CD14-positive monocyte (primary cell): ENCODE measurements around the gene ARHGEF40. TPM values are rescaled to one million over a fixed set of nuclear protein-coding genes. Genes with fewer than 3 reads are reported as not detected.
A peak's percentile ranks its signal among the peaks of the same experiment; 100 is the strongest.

ENCODE experiments used
- DNase-seq, 3 donors: peaks; one replicate each; pipeline ENCODE4 v3.0.0-alpha.2; 2011 to 2022
- H2AFZ ChIP-seq: 2 replicates; pipeline ENCODE4 v1.6.0; 2012; ENCODE audit warnings: mild to moderate bottlenecking, low read depth, low read length, inconsistent platforms; ENCODE audit not compliant: insufficient read depth, poor library complexity, severe bottlenecking
- H3K27ac ChIP-seq, 2 donors: 1 replicate in 1 of 2; 2 replicates in 1 of 2; pipeline ENCODE4 v1.5.1; 2012 to 2013; ENCODE audit warnings: low read length in 2 of 2, control low read depth in 1 of 2, inconsistent platforms in 1 of 2, low read depth in 1 of 2, mild to moderate bottlenecking in 1 of 2
- H3K27me3 ChIP-seq, 2 donors: one replicate each; pipeline versions ENCODE4 v1.6.0 to v1.6.1; 2011 to 2013; ENCODE audit warnings: low read length in 2 of 2; ENCODE audit not compliant: control insufficient read depth in 2 of 2, insufficient read depth in 2 of 2
- H3K36me3 ChIP-seq, 2 donors: replicated peaks in 1 of 2; 1 replicate in 1 of 2; 2 replicates in 1 of 2; pipeline versions ENCODE4 v1.5.1 to v1.6.1; 2012 to 2013; ENCODE audit warnings: low read length in 2 of 2, control low read depth in 1 of 2, inconsistent platforms in 1 of 2, mild to moderate bottlenecking in 1 of 2; ENCODE audit not compliant: insufficient read depth in 2 of 2, control insufficient read depth in 1 of 2
- H3K4me1 ChIP-seq, 2 donors: 1 replicate in 1 of 2; 2 replicates in 1 of 2; pipeline versions ENCODE4 v1.5.1 to v1.6.1; 2012 to 2013; ENCODE audit warnings: low read length in 2 of 2, control low read depth in 1 of 2, inconsistent platforms in 1 of 2, mild to moderate bottlenecking in 1 of 2, moderate library complexity in 1 of 2; ENCODE audit not compliant: insufficient read depth in 2 of 2, control insufficient read depth in 1 of 2
- H3K4me2 ChIP-seq: replicated peaks from 2 replicates; pipeline ENCODE3; 2012; ENCODE audit warnings: low read length, moderate library complexity, mild to moderate bottlenecking; ENCODE audit not compliant: poor library complexity, severe bottlenecking; ENCODE audit errors: extremely low read depth
- H3K4me3 ChIP-seq, 3 experiments: fragments of 200-600 bp in 1 of 3; sonication (generic) in 1 of 3; replicated peaks in 1 of 3; 1 replicate in 2 of 3; 2 replicates in 1 of 3; pipeline ENCODE4 v1.5.1; 2011 to 2013; ENCODE audit warnings: low read length in 3 of 3, mild to moderate bottlenecking in 3 of 3, control low read depth in 2 of 3, low read depth in 2 of 3, inconsistent platforms in 1 of 3, moderate library complexity in 1 of 3
- H3K79me2 ChIP-seq: 2 replicates; pipeline ENCODE4 v1.6.0; 2012; ENCODE audit warnings: mild to moderate bottlenecking, control low read depth, inconsistent platforms, low read length, moderate library complexity; ENCODE audit not compliant: insufficient read depth
- H3K9ac ChIP-seq: 2 replicates; pipeline ENCODE4 v1.6.0; 2017; ENCODE audit warnings: low read length, mild to moderate bottlenecking; ENCODE audit not compliant: insufficient read depth, poor library complexity, severe bottlenecking
- H3K9me3 ChIP-seq, 2 donors: replicated peaks in 1 of 2; 1 replicate in 1 of 2; 2 replicates in 1 of 2; pipeline versions ENCODE4 v1.5.1 to v1.6.1; 2012 to 2013; ENCODE audit warnings: low read length in 2 of 2, control low read depth in 1 of 2; ENCODE audit not compliant: control insufficient read depth in 1 of 2, insufficient read depth in 1 of 2
- H4K20me1 ChIP-seq: 2 replicates; pipeline ENCODE4 v1.6.0; 2012; ENCODE audit warnings: mild to moderate bottlenecking, low read length, control low read depth, moderate library complexity; ENCODE audit not compliant: insufficient read depth
- H3K27ac Mint-ChIP-seq, 7 donors: one replicate each; pipeline ENCODE4 v1.8.0; 2020; ENCODE audit warnings: mild to moderate bottlenecking in 7 of 7, mixed read lengths in 7 of 7, moderate library complexity in 6 of 7, inconsistent platforms in 2 of 7
- H3K27me3 Mint-ChIP-seq, 3 donors: one replicate each; pipeline ENCODE4 v1.8.0; 2021 to 2022; ENCODE audit warnings: low read depth in 3 of 3, mild to moderate bottlenecking in 3 of 3, mixed read lengths in 3 of 3, moderate library complexity in 3 of 3, inconsistent platforms in 1 of 3
- H3K36me3 Mint-ChIP-seq, 2 donors: one replicate each; pipeline ENCODE4 v1.8.0; 2020; ENCODE audit warnings: mixed read lengths in 2 of 2, inconsistent platforms in 1 of 2, mild to moderate bottlenecking in 1 of 2
- H3K4me1 Mint-ChIP-seq: one replicate; pipeline ENCODE4 v1.8.0; 2020; ENCODE audit warnings: mild to moderate bottlenecking, mixed read lengths
- H3K4me3 Mint-ChIP-seq, 2 donors: one replicate each; pipeline ENCODE4 v1.8.0; 2020; ENCODE audit warnings: mild to moderate bottlenecking in 2 of 2, mixed read lengths in 2 of 2, moderate library complexity in 1 of 2
- H3K9me3 Mint-ChIP-seq, 7 donors: one replicate each; pipeline ENCODE4 v1.8.0; 2020 to 2022; ENCODE audit warnings: mixed read lengths in 7 of 7, mild to moderate bottlenecking in 6 of 7, moderate library complexity in 6 of 7, inconsistent platforms in 2 of 7
- CTCF ChIP-seq: fragments of 200-600 bp; IDR thresholded peaks from one replicate; pipeline ENCODE4 v1.8.0; 2022; ENCODE audit warnings: antibody characterized with exemption, mild to moderate bottlenecking
- WGBS: methylation state at CpG from one replicate; pipeline ENCODE4 v1.1.5; 2013; ENCODE audit warnings: missing lambda C conversion rate; ENCODE audit not compliant: insufficient coverage; 5-methylcytosine and 5-hydroxymethylcytosine counted together
- intact Hi-C, 2 donors: fragments of 100-400 bp; cut with micrococcal nuclease; formaldehyde crosslinking; loops; one replicate each; pipeline versions ENCODE4 v1.15.0 to v1.15.1; 2023
- polyA plus RNA-seq, 3 donors: library from polyadenylated mRNA; depleted of rRNA in 1 of 3; unstranded in 2 of 3; stranded (reverse) in 1 of 3; fragments of 300-500 nt in 2 of 3; fragments of >200 nt in 1 of 3; fragmentation: Illumina TruSeq in 2 of 3; gene quantifications; 1 replicate in 2 of 3; 2 replicates in 1 of 3; pipeline ENCODE4 v1.2.3, GENCODE V29; 2012 to 2021

Gene ARHGEF40
- polyA plus RNA-seq, 3 donors, result 12.1 to 114 (median 15.3) TPM

GRCh38 chr14:21096438-21096837, 26.3 kb downstream of the ARHGEF40 start:
- peaks cover 22% of the 10 kb centered on the region for H3K4me1 Mint-ChIP-seq
- Histone ChIP-seq H3K27ac (no peak overlapping the region), H3K79me2 (no peaks in the 10 kb centered on the region), H3K4me1 (peaks cover 16 to 26% of the 10 kb centered on the region in 2 donors), H3K36me3 (peaks cover 0 to 1% of the 10 kb centered on the region in 2 donors), H2AFZ (no peak overlapping the region), H3K4me2 (no peak overlapping the region), H3K9ac (no peak overlapping the region), H3K27me3 (peaks cover 0 to 3% of the 10 kb centered on the region in 2 donors), H3K9me3 (no peaks in the 10 kb centered on the region), H4K20me1 (peaks cover 6% of the 10 kb centered on the region), H3K4me3 (no peak overlapping the region)
- no peak overlapping the region for H3K4me3 Mint-ChIP-seq
- DNase-seq, result no peak
- intact Hi-C loops, result loop anchor here in 1 of 2 donors (10.0 kb wide), 1 partner anchor 412 kb away; the partner anchor contains the start of genes ANG and RNASE4
- H3K27ac Mint-ChIP-seq, result peak overlapping the region in 1 of 7 donors; percentile 58
- H3K9me3 Mint-ChIP-seq, result peaks cover 0 to 2% (median 0%) of the 10 kb centered on the region in 7 donors
- peaks cover 4 to 16% (median 15%) of the 10 kb centered on the region in 3 donors for H3K27me3 Mint-ChIP-seq
- no peak for TF ChIP-seq CTCF
- 100% methylated on average over 1 of the region's 3 CpGs for WGBS
- H3K36me3 Mint-ChIP-seq, result peaks cover 2 to 3% of the 10 kb centered on the region in 2 donors

GRCh38 chr14:21096978-21097635, 27.0 kb downstream of the ARHGEF40 start:
- Histone ChIP-seq H3K4me1 (peaks cover 16 to 25% of the 10 kb centered on the region in 2 donors), H3K36me3 (no peaks in the 10 kb centered on the region), H3K9ac (no peak overlapping the region), H3K27ac (no peak overlapping the region), H3K79me2 (no peaks in the 10 kb centered on the region), H3K9me3 (no peaks in the 10 kb centered on the region), H3K4me2 (peak overlapping the region; percentile 54), H3K4me3 (peak overlapping the region in 1 of 3 experiments; percentile 34), H2AFZ (no peak overlapping the region), H3K27me3 (peaks cover 0 to 3% of the 10 kb centered on the region in 2 donors), H4K20me1 (peaks cover 6% of the 10 kb centered on the region)
- H3K36me3 Mint-ChIP-seq, result no peaks in the 10 kb centered on the region
- no peak for DNase-seq
- peak overlapping the region; percentile 79 to 85 for H3K4me3 Mint-ChIP-seq
- peak overlapping the region in 4 of 7 donors; percentile 57 to 91 (median 66) for H3K27ac Mint-ChIP-seq
- peaks cover 22% of the 10 kb centered on the region for H3K4me1 Mint-ChIP-seq
- intact Hi-C loops, result loop anchor here in 1 of 2 donors (10.0 kb wide), 1 partner anchor 412 kb away; the partner anchor contains the start of genes ANG and RNASE4
- H3K27me3 Mint-ChIP-seq, result peaks cover 4 to 18% (median 18%) of the 10 kb centered on the region in 3 donors
- 82% methylated on average over 4 of the region's 10 CpGs for WGBS
- H3K9me3 Mint-ChIP-seq, result peaks cover 0 to 2% (median 0%) of the 10 kb centered on the region in 7 donors
- TF ChIP-seq CTCF, result no peak
